Tracheal epithelial cell (primary cell): ENCODE results near the gene NSMF. TPM values are rescaled to one million over a fixed set of nuclear protein-coding genes. Genes with fewer than 3 reads are reported as not detected.

ENCODE experiments used
- total RNA-seq: library from RNA; depleted of rRNA; stranded (reverse); fragments of >200 nt; gene quantifications from 2 replicates; pipeline ENCODE4 v1.2.1, GENCODE V29; 2014

The NSMF gene, protein sequence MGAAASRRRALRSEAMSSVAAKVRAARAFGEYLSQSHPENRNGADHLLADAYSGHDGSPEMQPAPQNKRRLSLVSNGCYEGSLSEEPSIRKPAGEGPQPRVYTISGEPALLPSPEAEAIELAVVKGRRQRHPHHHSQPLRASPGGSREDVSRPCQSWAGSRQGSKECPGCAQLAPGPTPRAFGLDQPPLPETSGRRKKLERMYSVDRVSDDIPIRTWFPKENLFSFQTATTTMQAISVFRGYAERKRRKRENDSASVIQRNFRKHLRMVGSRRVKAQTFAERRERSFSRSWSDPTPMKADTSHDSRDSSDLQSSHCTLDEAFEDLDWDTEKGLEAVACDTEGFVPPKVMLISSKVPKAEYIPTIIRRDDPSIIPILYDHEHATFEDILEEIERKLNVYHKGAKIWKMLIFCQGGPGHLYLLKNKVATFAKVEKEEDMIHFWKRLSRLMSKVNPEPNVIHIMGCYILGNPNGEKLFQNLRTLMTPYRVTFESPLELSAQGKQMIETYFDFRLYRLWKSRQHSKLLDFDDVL
- 23.1 and 33.0 TPM in 2 replicates for total RNA-seq

GRCh38 chr9:137459152-137459600 is at the start of gene NSMF:
Gene NSMF, minus strand, starts transcription at chr9:137459334. Its CDS starts 232 bp downstream, at chr9:137459102.

DNA sequence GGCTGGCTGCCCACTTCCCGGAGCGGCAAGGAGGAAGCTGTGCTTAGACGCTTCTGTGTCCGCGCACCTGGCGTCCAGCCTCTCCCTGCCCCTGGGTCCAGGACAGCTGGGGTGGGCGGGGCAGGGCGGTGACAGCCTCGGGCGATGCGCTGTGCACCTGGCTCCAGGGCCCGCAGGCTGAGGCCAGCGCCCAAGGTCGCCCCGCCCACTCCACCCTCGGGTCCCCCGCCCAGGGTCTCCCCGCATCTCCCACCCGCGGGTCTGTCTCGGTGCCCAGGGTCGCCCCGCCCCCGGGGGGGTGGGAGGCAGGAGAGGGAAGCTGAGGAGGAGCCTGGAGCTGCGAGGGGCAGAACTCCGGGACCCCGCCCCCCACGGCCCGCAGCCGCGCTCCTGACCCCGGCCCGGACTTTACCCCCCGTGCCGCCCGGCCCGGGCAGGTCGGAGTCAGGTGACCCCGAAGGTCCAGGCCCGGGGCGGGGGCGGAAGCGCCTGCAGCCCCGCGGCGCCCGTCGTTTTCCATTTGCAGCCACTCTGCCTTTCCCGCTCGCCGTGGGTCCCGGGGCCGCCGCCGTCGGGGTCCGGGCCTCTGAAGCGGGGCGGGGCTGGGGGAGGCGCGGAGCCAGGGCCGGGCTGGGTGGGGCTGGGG is 17.7 kb downstream of the NSMF start, which contains the start of gene ENTPD8:
TSS of gene ENTPD8 (minus strand) at position 69 of the 646 bp plus-strand sequence. CDS start 3,072 bp downstream, outside the sequence.

GRCh38 chr9:137422604-137423513 is 36.3 kb downstream of the NSMF start, which contains the start of the genes EXD3 and NOXA1:
Gene EXD3, minus strand, starts transcription at chr9:137423162. Its CDS starts 27,805 bp downstream, at chr9:137395357.
Gene NOXA1, plus strand, starts transcription at chr9:137423393. Its CDS starts 137 bp downstream, at chr9:137423530.

Other genes starting within 250 kb of the NSMF start
- gene RNF208, start 237.1 kb downstream of the NSMF start, total RNA-seq = 0.24 and 0.64 TPM in 2 replicates
- 0.72 and 6.0 TPM in 2 replicates for gene CYSRT1, start 234.2 kb downstream of the NSMF start, total RNA-seq
- gene RNF224, start 231.8 kb downstream of the NSMF start, total RNA-seq = under 0.01 and 0.21 TPM in 2 replicates
- not detected in 2 replicates for gene SLC34A3, start 228.4 kb downstream of the NSMF start, total RNA-seq
- gene TUBB4B, start 218.0 kb downstream of the NSMF start, total RNA-seq = 94.4 and 132 TPM in 2 replicates
- not detected in 2 replicates for gene STPG3, start 208.0 kb downstream of the NSMF start, total RNA-seq
- gene NELFB, start 204.0 kb downstream of the NSMF start, total RNA-seq = 55.2 and 55.7 TPM in 2 replicates
- 35.6 and 36.1 TPM in 2 replicates for gene TOR4A, start 181.6 kb downstream of the NSMF start, total RNA-seq
- gene NRARP, start 157.1 kb downstream of the NSMF start, total RNA-seq = 10.0 and 15.7 TPM in 2 replicates
- gene EXD3, start 36.2 kb downstream of the NSMF start, total RNA-seq = 12.8 and 22.6 TPM in 2 replicates
- 1.9 and 2.2 TPM in 2 replicates for gene NOXA1, start 35.9 kb downstream of the NSMF start, total RNA-seq
- 0.24 TPM in 1 of 2 replicates, not detected in the other for gene ENTPD8, start 18.0 kb downstream of the NSMF start, total RNA-seq
- gene PNPLA7, start 91.1 kb upstream of the NSMF start, total RNA-seq = 0.21 and 0.24 TPM in 2 replicates
- gene MRPL41, start 92.5 kb upstream of the NSMF start, total RNA-seq = 69.4 and 100.0 TPM in 2 replicates
- gene DPH7, start 119.6 kb upstream of the NSMF start, total RNA-seq = 25.1 and 28.8 TPM in 2 replicates
- 32.0 TPM in 2 replicates for gene ZMYND19, start 131.2 kb upstream of the NSMF start, total RNA-seq
- gene ARRDC1, start 146.4 kb upstream of the NSMF start, total RNA-seq = 105 and 178 TPM in 2 replicates
- gene EHMT1, start 159.7 kb upstream of the NSMF start, total RNA-seq = 50.1 and 57.1 TPM in 2 replicates